Femur (tissue), 1 donor: ENCODE data around the gene EFCAB5.
A peak's percentile ranks its signal among the peaks of the same experiment; 100 is the strongest.
"Not testable (repeated sequence)": the region's sequence is repeated elsewhere in the genome, so short reads cannot be mapped to it uniquely, and the experiment has no call there.

Experiments used
- DNase-seq: peaks from one replicate; pipeline ENCODE4 v3.0.0-alpha.2; 2017

EFCAB5 gene

GRCh38 chr17:30021708-30022317 is 80.4 kb downstream of the EFCAB5 start:
- DNase-seq, result no peak

- not testable (repeated sequence) for DNase-seq
Measured at GRCh38 chr17:30025325-30025724, 83.9 kb downstream of the EFCAB5 start.

GRCh38 chr17:30027676-30028075 is 86.2 kb downstream of the EFCAB5 start:
- DNase-seq, result no peak

- DNase-seq, result no peak
Measured at GRCh38 chr17:30031214-30031869, 89.9 kb downstream of the EFCAB5 start.

GRCh38 chr17:30035369-30035768 is 93.9 kb downstream of the EFCAB5 start:
- DNase-seq, result no peak

GRCh38 chr17:30040719-30041518 is 99.5 kb downstream of the EFCAB5 start:
- not testable (repeated sequence) for DNase-seq

GRCh38 chr17:30041551-30041950 is 100.1 kb downstream of the EFCAB5 start:
- DNase-seq, result no peak

GRCh38 chr17:30062372-30062771 is 120.9 kb downstream of the EFCAB5 start:
- no peak for DNase-seq

- DNase-seq, result no peak
Measured at GRCh38 chr17:30064738-30065137, 123.3 kb downstream of the EFCAB5 start.

- DNase-seq, result no peak
Measured at GRCh38 chr17:30068465-30068864, 127.0 kb downstream of the EFCAB5 start.

- no peak for DNase-seq
Measured at GRCh38 chr17:30074254-30074653, 132.8 kb downstream of the EFCAB5 start.

GRCh38 chr17:30074730-30075129 is 133.3 kb downstream of the EFCAB5 start:
- no peak for DNase-seq

- no peak for DNase-seq
Measured at GRCh38 chr17:30082773-30083172, 141.3 kb downstream of the EFCAB5 start.

GRCh38 chr17:30084788-30085187 is 143.4 kb downstream of the EFCAB5 start:
- DNase-seq, result no peak

- DNase-seq, result no peak
Measured at GRCh38 chr17:30086896-30087295, 145.5 kb downstream of the EFCAB5 start.

GRCh38 chr17:30087431-30087830 is 146.0 kb downstream of the EFCAB5 start:
- not testable (repeated sequence) for DNase-seq

- no peak for DNase-seq
Measured at GRCh38 chr17:30091121-30091670, 149.8 kb downstream of the EFCAB5 start.

GRCh38 chr17:30091771-30092170 is 150.3 kb downstream of the EFCAB5 start:
- no peak for DNase-seq

- DNase-seq, result no peak
Measured at GRCh38 chr17:30092886-30093285, 151.5 kb downstream of the EFCAB5 start.

GRCh38 chr17:30093463-30094147 is 152.2 kb downstream of the EFCAB5 start:
- DNase-seq, result peak; percentile 53

- DNase-seq, result no peak
Measured at GRCh38 chr17:30095507-30096244, 154.2 kb downstream of the EFCAB5 start.

GRCh38 chr17:30101686-30102390 is 160.4 kb downstream of the EFCAB5 start:
- no peak for DNase-seq
